ENCODE data around the gene KCTD15.

KCTD15 gene

GRCh38 chr19:33796164-33796875 lies at the start of gene KCTD15:
Gene KCTD15 (plus strand): TSS chr19:33796870. CDS start chr19:33800455, 3,585 bp downstream.
- peak; percentile 34 for DNase-seq

GRCh38 chr19:33747273-33747672 lies 49.4 kb upstream of the KCTD15 start:
- DNase-seq: no peak

GRCh38 chr19:33748231-33748630 lies 48.4 kb upstream of the KCTD15 start:
- DNase-seq: no peak

- DNase-seq: no peak
Measured at GRCh38 chr19:33749016-33749415, 47.7 kb upstream of the KCTD15 start.

GRCh38 chr19:33749619-33750175 lies 47.0 kb upstream of the KCTD15 start:
- no peak for DNase-seq

GRCh38 chr19:33750587-33751435 lies 45.9 kb upstream of the KCTD15 start:
- no peak for DNase-seq

DNA sequence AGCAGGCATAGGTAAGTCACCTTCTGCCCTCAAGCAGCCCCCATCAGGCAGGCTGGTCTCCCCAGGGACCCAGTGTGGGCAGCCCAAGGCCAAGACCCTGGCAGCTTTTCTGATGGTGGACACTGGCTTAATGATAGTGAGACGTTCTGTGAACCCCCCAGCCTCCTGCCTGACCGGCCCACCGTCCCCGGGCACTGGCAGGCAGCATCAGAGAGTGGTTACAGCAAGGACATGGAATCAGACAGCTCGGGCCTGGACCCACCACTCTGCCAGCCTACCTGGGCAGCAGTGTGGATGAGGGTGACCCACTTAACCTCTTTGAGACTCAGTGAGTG lies 45.3 kb upstream of the KCTD15 start:
- no peak for DNase-seq

- no peak for DNase-seq
Measured at GRCh38 chr19:33752018-33752800, 44.5 kb upstream of the KCTD15 start.

DNA sequence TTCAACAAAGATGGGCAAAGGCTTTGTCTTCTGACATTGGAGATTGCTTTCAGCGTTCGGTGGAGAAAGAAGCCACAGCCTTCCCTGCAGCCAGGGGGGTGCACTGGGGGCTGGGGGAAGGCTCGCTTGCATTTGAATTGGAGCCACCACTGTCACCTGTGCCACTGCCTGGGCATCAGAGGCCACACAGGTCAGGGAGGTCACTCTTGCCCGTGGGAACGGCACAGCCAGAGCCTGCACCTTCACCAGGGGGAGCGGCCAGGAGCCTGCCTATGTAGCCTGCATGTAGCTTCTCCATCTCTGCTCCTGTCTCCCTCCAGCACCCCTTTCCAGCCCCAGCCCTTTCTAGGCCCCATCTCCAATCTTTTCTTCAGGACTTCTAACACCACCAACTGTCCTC lies 43.7 kb upstream of the KCTD15 start:
- no peak for DNase-seq

- no peak for DNase-seq
Measured at GRCh38 chr19:33754361-33754760, 42.3 kb upstream of the KCTD15 start.

DNA sequence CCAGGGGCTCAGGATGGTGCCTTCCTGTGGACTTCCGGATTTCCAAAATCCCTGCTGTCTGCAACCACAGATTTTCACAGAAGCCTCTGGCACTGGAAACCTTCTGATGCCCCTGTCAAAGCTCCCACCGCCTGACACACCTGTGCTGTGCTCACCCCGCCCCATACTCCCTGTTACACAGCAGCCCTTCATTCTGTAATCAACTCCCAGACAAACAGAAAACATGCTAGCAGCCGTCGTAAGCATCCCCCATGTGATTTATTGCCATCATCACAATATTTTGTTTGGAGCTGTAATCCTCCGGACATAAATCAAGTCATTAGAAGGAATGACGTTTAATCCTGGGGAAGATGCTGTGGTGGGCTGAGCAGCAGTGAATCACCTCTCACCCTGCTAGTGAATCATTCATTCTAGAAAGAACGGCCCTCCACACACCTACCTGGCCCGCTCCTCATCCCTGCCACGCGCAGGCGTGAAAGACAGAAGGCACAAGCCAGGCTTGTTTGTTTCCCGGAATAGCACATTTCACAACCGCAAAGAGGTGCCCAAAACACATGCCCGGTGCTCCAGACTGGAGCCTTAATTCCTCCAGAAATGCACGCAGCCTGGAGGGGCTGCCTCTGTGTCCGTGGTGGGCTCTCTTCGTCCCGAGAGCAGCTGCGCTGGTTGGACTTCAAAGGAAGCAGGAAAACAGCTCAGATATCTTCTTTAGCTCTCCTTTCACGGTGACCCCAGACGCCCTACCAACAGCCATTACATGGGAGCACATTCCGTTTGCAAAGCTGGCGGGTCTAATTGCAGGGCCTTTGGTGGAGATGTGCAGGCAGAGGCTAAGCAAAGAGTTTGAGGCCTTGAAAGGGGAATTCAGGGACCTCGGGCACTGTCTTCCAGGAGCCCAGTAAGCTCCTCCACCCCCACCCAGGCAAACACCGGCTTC lies 41.3 kb upstream of the KCTD15 start:
- DNase-seq: no peak

- DNase-seq: no peak
Measured at GRCh38 chr19:33756177-33756576, 40.5 kb upstream of the KCTD15 start.

- no peak for DNase-seq
Measured at GRCh38 chr19:33758541-33759013, 38.1 kb upstream of the KCTD15 start.

DNA sequence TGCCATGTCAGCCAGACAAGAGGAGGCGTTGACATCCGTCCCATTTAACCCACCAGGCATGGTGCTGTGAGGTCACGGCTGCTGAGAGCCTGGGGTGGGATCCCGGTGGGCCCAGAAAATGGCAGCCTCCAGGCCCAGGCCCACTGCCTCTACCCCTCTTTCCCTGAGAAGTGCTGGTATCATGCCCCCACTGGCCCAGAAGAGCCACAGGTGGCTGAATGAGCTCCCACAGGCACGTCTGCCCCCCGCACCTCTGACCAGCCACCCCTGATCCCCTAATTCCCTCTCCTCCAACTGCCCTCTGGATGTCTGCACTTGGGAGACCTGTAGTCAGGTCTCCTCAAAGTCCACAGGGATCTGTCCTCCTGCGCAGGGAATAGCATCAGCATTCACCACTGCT lies 37.3 kb upstream of the KCTD15 start:
- DNase-seq: no peak

DNA sequence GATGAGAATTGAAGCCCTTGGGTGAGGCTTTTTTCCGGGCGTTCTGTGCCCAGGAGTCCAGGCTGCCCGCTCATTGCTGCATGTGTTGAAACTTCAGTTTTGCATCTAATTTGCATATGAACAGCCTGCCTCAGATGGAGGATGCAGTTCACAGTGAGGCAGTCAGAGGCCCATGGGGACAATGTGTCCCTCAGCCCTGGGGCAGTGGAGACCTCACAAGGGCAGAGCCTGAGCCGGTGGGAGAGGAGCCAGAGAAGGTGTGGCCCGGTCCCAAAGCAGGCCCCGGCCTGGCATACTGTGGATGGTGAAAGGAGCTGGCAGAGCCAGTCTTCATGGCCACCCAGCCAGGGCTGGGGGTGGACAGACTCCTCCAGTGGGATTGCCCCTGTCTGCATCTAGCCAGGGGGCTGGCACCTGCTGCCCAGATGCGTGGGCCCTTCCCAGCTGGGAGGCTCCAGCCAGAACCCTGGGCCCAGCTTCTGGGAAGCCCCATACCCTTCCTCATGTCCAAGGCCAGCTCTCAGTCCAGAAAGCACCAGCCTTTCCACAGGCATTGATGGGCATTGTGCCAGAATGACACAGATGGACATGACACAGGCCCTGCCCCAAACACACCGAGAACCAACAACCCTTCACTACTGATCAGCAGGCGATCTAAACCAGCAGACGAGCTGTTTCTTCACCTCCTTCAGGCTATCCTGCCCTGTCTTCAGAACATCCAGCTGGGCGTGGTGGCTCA lies 32.9 kb upstream of the KCTD15 start:
- no peak for DNase-seq

DNA sequence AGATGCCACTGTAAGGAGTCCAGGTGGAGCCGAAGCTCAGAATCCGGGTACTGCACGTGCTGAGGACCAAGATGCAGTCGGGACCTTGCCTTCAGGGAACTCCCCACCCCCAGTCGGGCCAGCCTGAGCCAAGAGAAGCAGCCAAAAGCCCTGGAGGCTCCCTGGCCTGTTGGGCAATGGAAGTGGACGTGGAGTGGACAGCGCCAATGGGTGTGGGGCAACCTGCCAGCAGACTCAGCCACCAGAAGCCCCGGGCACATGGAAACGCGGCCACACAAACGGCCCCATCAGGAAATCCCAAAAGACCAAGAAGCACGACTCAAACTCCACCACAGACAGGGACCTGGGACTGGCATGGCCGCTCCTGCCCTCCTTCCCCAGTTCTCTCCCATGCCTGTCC lies 30.0 kb upstream of the KCTD15 start:
- DNase-seq: no peak

DNA sequence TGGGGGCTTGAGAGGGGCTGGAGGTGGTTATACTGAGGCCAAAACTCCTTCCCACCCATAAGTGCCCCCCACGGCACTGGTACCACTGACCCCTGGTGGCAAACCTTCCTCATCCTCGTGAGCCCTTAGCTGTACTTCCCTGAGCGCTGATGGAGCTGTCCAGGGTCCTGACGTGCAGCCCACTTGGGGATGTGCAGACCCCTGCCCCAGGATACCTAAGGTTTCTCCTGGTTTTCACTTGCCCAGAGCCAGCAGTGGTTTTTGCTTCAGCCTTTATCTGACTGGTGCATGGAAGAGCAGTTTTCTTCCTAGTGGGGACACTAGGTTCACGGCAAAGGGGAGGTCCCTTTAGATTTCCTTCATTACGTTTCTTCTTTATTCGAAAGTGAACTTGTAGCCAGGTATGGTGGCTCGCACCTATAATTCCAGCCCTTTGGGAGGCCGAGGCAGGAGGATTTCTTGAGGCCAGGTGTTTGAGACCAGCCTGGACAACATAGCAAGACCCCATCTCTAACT lies 28.7 kb upstream of the KCTD15 start:
- DNase-seq: peak; percentile 19

GRCh38 chr19:33769208-33769607 lies 27.5 kb upstream of the KCTD15 start:
- no peak for DNase-seq

DNA sequence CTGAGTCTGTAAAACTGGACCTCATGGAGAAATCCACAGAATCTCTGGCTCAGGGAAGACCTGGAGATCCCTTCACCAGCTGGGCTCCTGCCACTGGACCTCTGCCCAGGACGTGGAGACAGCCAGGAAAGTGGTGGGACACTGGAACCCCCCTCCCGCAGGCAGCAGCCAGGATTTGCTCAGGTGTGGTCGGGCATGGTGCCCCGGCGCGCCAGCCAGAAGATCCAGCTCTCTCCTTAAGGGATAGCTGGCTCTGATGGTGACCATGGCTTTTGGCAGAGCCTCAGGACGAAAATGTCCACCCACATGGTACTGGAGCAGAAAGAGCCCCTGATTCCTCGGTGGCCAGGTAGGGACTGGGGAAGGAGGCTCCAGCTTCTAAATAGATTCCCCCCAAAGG lies 26.6 kb upstream of the KCTD15 start:
- no peak for DNase-seq

GRCh38 chr19:33771384-33772101 lies 25.1 kb upstream of the KCTD15 start:
- peak; percentile 84 for DNase-seq

All from activated CD4-positive, alpha-beta T cell treated with anti-CD3 and anti-CD28 coated beads, Interleukin-2, Interleukin-6, amounts not matched to agents 100 ng/mL and 50 ng/mL, durations not matched to agents 16 hours and 8 hours (primary cell).